Lung (tissue), 12 donors: Measurements from ENCODE around the gene C1orf105. TPM values are rescaled to one million over a fixed set of nuclear protein-coding genes. Genes with fewer than 3 reads are reported as not detected.

Source experiments
- ATAC-seq: fragments of 200-7000 bp; cut with Tn5 transposase; one replicate; pipeline ENCODE4 v1.9.1; 2020; ENCODE audit warnings: moderate number of reproducible peaks; ENCODE audit not compliant: insufficient read depth, low FRiP score
- DNase-seq, 3 donors: peaks; one replicate each; pipeline ENCODE4 v3.0.0-alpha.2; 2013 to 2017
- H3K27ac ChIP-seq, 2 donors: one replicate each; pipeline ENCODE4 v1.5.1; 2013; ENCODE audit warnings: mild to moderate bottlenecking in 2 of 2, moderate library complexity in 2 of 2, control low read depth in 1 of 2, inconsistent platforms in 1 of 2, low read depth in 1 of 2, low read length in 1 of 2
- H3K27me3 ChIP-seq, 3 donors: one replicate each; pipeline ENCODE4 v1.5.1; 2013; ENCODE audit warnings: low read length in 2 of 3; ENCODE audit not compliant: control insufficient read depth in 3 of 3, insufficient read depth in 3 of 3
- H3K36me3 ChIP-seq, 4 donors: one replicate each; pipeline ENCODE4 v1.5.1; 2013; ENCODE audit warnings: low read length in 4 of 4, mild to moderate bottlenecking in 1 of 4, moderate library complexity in 1 of 4; ENCODE audit not compliant: control insufficient read depth in 4 of 4, insufficient read depth in 4 of 4
- H3K4me1 ChIP-seq, 5 donors: one replicate each; pipeline ENCODE4 v1.5.1; 2013; ENCODE audit warnings: low read length in 5 of 5, mild to moderate bottlenecking in 2 of 5, moderate library complexity in 1 of 5; ENCODE audit not compliant: control insufficient read depth in 5 of 5, insufficient read depth in 5 of 5
- H3K4me3 ChIP-seq: one replicate; pipeline ENCODE4 v1.5.1; 2013; ENCODE audit warnings: mild to moderate bottlenecking, control low read depth, moderate library complexity
- H3K9ac ChIP-seq, 2 donors: one replicate each; pipeline ENCODE4 v1.5.1; 2013; ENCODE audit warnings: low read length in 2 of 2, control low read depth in 1 of 2; ENCODE audit not compliant: insufficient read depth in 1 of 2
- H3K9me3 ChIP-seq, 4 donors: one replicate each; pipeline ENCODE4 v1.5.1; 2013; ENCODE audit warnings: low read length in 3 of 4, mild to moderate bottlenecking in 1 of 4, moderate library complexity in 1 of 4; ENCODE audit not compliant: control insufficient read depth in 4 of 4, insufficient read depth in 3 of 4
- WGBS, 2 donors: extraction: QIAGEN DNeasy Blood & Tissue Kit; methylation state at CpG; one replicate each; pipeline ENCODE4 v1.1.7; 2013; 5-methylcytosine and 5-hydroxymethylcytosine counted together
- polyA plus RNA-seq, 2 donors: library from polyadenylated mRNA; stranded (reverse); fragments of 200-250 nt; gene quantifications; one replicate each; pipeline ENCODE4 v1.2.1, GENCODE V29; 2013
- total RNA-seq, 2 donors: library from RNA; depleted of rRNA in 1 of 2; stranded (reverse); fragments of >200 nt in 1 of 2; gene quantifications; one replicate each; pipeline ENCODE4 v1.2.1, GENCODE V29; 2014 to 2021
- TF ChIP-seq, protein P1 (sequence below): IDR thresholded peaks from 2 replicates; pipeline ENCODE4 v1.5.1; 2012; ENCODE audit warnings: mild to moderate bottlenecking; ENCODE audit errors: control extremely low read depth, extremely low read depth
- donor health status: control.
- donor health status: control.
- donor health status: Bipolar disorder and iron deficiency.
- donor health status: healthy.
- donor health status: DM: yes; HTN: yes; CAD: no.

The C1orf105 gene
- total and polyA plus RNA-seq, 4 donors = not detected

DNA sequence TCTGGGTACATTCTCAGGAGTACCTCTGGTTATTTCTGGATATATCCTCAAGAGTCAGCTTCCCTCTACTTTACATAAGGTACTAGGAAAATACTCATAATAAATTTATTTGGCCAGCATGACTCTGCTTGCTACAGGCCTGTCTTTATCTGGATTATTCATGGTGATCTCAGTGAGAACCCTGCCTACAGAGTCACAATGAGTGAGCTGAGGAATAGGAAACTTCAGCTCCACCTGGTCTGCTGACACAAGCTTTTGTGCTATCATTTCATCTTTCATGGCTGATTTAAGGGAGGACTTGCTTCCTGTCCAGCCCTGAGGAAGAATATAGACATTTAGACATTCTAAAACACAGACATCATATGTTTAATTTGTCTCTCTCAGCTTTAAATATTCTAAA lies 93.0 kb downstream of the C1orf105 start:
- DNase-seq (no peak), ATAC-seq (no peak)
- H3K9ac ChIP-seq = no peak overlapping the region
- H3K27ac ChIP-seq = no peak overlapping the region
- no peaks in the 10 kb centered on the region for H3K27me3 ChIP-seq
- TF ChIP-seq, protein P1, sequence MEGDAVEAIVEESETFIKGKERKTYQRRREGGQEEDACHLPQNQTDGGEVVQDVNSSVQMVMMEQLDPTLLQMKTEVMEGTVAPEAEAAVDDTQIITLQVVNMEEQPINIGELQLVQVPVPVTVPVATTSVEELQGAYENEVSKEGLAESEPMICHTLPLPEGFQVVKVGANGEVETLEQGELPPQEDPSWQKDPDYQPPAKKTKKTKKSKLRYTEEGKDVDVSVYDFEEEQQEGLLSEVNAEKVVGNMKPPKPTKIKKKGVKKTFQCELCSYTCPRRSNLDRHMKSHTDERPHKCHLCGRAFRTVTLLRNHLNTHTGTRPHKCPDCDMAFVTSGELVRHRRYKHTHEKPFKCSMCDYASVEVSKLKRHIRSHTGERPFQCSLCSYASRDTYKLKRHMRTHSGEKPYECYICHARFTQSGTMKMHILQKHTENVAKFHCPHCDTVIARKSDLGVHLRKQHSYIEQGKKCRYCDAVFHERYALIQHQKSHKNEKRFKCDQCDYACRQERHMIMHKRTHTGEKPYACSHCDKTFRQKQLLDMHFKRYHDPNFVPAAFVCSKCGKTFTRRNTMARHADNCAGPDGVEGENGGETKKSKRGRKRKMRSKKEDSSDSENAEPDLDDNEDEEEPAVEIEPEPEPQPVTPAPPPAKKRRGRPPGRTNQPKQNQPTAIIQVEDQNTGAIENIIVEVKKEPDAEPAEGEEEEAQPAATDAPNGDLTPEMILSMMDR = no peak
- H3K36me3 ChIP-seq = no peaks in the 10 kb centered on the region
- no peak overlapping the region for H3K4me3 ChIP-seq
- no peaks in the 10 kb centered on the region for H3K9me3 ChIP-seq
- peaks cover 0 to 1% (median 0%) of the 10 kb centered on the region in 5 donors for H3K4me1 ChIP-seq

DNA sequence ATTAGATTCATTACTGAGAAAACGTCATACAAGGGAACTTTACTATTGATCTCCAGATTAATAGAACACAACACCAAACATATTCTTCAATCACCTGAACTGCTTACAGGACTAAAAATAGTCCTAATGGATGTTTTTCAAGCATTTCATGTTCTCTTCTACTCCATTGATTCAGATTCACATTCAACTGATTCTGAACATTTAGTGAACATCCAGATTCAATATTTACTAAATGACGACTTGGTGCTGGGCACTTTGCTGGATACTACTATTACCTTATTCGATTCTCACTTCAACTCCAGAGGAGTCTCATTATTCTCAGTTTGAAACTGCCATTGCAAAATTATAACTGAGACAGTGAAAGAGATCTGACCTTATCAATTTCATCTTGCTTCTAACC lies 93.6 kb downstream of the C1orf105 start:
- Histone ChIP-seq H3K9me3 (no peaks in the 10 kb centered on the region), H3K9ac (no peak overlapping the region), H3K4me1 (peaks cover 0 to 1% (median 0%) of the 10 kb centered on the region in 5 donors), H3K36me3 (no peaks in the 10 kb centered on the region), H3K4me3 (no peak overlapping the region), H3K27ac (no peak overlapping the region), H3K27me3 (no peaks in the 10 kb centered on the region)
- ATAC-seq = no peak
- 87 to 96% methylated on average over 3 of the region's 3 CpGs for WGBS, 2 donors
- no peak for DNase-seq
- TF ChIP-seq, protein P1 = no peak

DNA sequence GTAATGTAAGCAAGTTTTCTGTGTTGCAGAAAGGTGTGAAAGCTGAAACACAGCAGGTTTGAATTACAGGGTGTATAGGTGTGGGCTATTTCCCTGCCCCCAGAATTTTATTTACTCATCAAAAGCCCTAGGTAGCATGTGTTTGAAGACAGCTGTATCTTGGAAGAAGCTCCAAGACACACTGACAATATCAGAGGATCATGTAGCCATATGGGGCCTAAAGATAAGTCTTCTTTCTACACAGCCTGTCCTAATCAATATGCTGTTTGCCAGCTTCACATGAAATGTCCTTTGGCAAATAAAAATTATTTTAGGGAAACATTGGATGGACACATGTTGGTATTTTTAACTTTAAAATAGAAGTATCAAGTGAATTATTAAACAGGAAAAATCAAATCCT lies 95.0 kb downstream of the C1orf105 start:
- Histone ChIP-seq H3K4me3 (no peak overlapping the region), H3K36me3 (no peaks in the 10 kb centered on the region), H3K27me3 (no peaks in the 10 kb centered on the region), H3K4me1 (no peaks in the 10 kb centered on the region), H3K9me3 (no peaks in the 10 kb centered on the region), H3K9ac (no peak overlapping the region), H3K27ac (no peak overlapping the region)
- ATAC-seq (no peak), DNase-seq (no peak)
- TF ChIP-seq, protein P1 = no peak

DNA sequence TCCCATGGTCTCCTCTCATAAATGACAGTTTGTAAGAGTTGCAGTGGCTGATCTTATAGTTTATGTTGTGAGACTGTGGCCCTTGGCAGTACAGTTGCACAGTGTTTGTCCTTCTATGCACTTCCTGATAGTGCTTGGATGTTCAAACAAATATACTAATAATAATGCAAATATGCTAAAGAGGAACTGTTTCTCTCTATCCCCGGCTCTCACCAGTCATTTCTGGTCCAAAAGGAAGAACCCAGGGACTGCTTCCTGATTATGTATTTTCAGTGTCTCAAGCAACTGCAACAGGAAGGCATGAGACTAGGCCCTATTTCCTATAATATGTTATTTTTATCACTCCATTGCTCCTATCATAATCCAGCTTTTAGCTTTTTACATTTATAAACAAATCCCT lies 95.4 kb downstream of the C1orf105 start:
- Histone ChIP-seq H3K27ac (no peak overlapping the region), H3K9me3 (no peaks in the 10 kb centered on the region), H3K9ac (no peak overlapping the region), H3K27me3 (no peaks in the 10 kb centered on the region), H3K36me3 (no peaks in the 10 kb centered on the region), H3K4me1 (no peaks in the 10 kb centered on the region), H3K4me3 (no peak overlapping the region)
- TF ChIP-seq, protein P1 = no peak
- 15 to 56% methylated on average over 1 of the region's 1 CpG for WGBS, 2 donors
- ATAC-seq (no peak), DNase-seq (no peak)
